ENCODE results near the gene WSB1.

DNA sequence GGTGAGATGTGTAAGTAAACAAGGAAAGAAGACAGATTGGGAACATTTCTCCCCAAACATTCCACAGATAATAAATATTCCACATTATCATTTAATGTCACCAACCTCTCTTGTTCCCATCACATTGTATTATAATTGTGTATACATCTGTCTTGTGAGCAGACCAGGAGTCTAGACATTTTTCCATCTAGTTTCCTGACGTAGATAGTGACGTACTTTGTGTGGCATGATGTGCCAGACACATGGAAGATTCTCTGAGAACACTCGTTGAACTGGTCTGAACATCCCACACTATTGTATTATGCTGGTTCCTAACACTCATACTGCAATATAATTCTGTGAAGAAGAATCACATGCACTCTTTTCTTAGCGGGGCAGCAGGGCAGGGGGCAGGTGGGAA lies 34.0 kb downstream of the WSB1 start:
- no peak for TF ChIP-seq CTCF (IDR thresholded peaks at IDR 0.05)
- no peak for TF ChIP-seq POLR2A (IDR thresholded peaks at IDR 0.05)

Data from lower leg skin (tissue), 3 donors.